ENCODE data around the gene ARHGAP9.

- no peak for TF ChIP-seq EZH2 (IDR thresholded peaks at IDR 0.05; ENCODE audit: low read depth)
- TF ChIP-seq, protein P1, sequence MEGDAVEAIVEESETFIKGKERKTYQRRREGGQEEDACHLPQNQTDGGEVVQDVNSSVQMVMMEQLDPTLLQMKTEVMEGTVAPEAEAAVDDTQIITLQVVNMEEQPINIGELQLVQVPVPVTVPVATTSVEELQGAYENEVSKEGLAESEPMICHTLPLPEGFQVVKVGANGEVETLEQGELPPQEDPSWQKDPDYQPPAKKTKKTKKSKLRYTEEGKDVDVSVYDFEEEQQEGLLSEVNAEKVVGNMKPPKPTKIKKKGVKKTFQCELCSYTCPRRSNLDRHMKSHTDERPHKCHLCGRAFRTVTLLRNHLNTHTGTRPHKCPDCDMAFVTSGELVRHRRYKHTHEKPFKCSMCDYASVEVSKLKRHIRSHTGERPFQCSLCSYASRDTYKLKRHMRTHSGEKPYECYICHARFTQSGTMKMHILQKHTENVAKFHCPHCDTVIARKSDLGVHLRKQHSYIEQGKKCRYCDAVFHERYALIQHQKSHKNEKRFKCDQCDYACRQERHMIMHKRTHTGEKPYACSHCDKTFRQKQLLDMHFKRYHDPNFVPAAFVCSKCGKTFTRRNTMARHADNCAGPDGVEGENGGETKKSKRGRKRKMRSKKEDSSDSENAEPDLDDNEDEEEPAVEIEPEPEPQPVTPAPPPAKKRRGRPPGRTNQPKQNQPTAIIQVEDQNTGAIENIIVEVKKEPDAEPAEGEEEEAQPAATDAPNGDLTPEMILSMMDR (conservative IDR thresholded peaks at IDR 0.05), result no peak
Observed at GRCh38 chr12:57498132-57498502, 18.5 kb upstream of the ARHGAP9 start.
